ENCODE data around the gene CPZ.

- no peak for TF ChIP-seq POLR2AphosphoS5 (IDR thresholded peaks at IDR 0.05; ENCODE audit: low read depth)
- TF ChIP-seq CTCF (conservative IDR thresholded peaks at IDR 0.05; ENCODE audit: low read depth in 2 of 2): no peak
- TF ChIP-seq STAT1 (IDR thresholded peaks at IDR 0.05; ENCODE audit: unreplicated experiment): no peak
Observed at GRCh38 chr4:8585721-8586212, 6.8 kb upstream of the CPZ start.

All from GM23338 (cell line).